Ammon's horn (tissue), 1 donor: Measurements from ENCODE around the gene CDH11.

Source experiments
- DNase-seq: peaks from one replicate; pipeline ENCODE4 v3.0.0-alpha.2; 2016; ENCODE audit warnings: low spot score

The CDH11 gene

GRCh38 chr16:64907844-64908243 is 214.0 kb downstream of the CDH11 start:
- no peak for DNase-seq

GRCh38 chr16:64903770-64904169 is 218.1 kb downstream of the CDH11 start:
- DNase-seq, result no peak

- DNase-seq, result no peak
Observed at GRCh38 chr16:64900517-64900916, 221.3 kb downstream of the CDH11 start.

GRCh38 chr16:64900019-64900418 is 221.8 kb downstream of the CDH11 start:
- no peak for DNase-seq

- no peak for DNase-seq
Observed at GRCh38 chr16:64898159-64898558, 223.7 kb downstream of the CDH11 start.
